ENCODE results near the gene ZFPM1. TPM values are rescaled to one million over a fixed set of nuclear protein-coding genes. Genes with fewer than 3 reads are reported as not detected.

ZFPM1 gene
- total and polyA plus RNA-seq, 4 donors: 0.57 to 9.0 (median 2.8) TPM

DNA sequence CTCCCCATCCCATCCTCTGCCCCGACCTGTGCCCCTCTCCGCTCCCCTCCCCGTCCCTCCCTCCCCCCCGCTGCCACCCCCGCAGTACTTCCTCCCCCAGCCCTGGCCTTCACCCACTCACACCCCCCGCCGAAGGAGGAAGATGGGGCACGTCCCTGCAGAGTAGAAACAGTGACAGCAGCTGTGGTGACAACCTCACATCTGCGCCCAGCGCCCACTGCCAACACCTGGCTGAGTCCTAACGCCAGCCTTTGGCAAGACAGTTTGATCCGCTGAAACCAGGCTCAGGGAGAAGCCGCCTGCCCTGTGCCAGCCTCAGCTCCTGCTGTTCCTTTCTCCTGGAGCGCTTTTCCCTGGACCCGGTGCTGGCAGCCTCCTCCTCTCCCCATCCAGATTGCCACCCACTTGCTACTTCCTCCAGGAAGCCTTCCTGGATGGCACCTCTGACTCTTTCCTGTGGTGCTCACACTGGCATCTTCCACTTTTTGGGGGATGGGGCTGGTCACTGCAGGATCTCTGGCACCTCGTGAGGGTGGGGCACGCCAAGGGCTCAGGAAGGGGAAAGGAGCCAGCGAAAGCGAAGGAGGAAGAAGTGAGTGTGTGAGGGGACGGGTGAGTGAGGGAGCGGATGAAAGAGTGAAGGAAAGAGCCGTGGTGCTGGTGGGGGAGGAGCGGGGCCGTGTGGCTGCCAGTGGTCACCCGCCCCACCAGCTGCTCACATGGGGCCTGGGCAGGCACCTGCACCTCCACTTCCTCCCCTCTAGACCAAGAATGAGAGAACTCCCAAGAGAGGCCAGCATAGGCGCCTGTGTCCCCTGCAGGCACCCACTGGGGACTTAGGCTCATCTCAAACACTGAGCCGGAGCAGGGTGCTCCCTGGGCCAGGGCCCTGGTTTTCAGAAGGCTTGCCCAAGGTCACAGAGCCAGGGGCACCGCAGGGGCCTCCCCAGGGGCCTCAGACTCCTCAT lies 27.0 kb downstream of the ZFPM1 start:
- no peaks in the 10 kb centered on the region for H3K4me1 ChIP-seq (ENCODE audit: control insufficient read depth in 5 of 5, insufficient read depth in 5 of 5, low read length in 5 of 5)
- H3K9me3 ChIP-seq (ENCODE audit: control insufficient read depth in 4 of 4, insufficient read depth in 3 of 4, low read length in 3 of 4): no peaks in the 10 kb centered on the region
- 60 to 74% methylated on average over 22 to 28 of the region's 28 CpGs for WGBS, 2 donors
- no peak overlapping the region for H3K27ac ChIP-seq (ENCODE audit: low read depth in 1 of 2, low read length in 1 of 2)
- DNase-seq (no peak), ATAC-seq (ENCODE audit: insufficient read depth, low FRiP score) (no peak)
- H3K36me3 ChIP-seq (ENCODE audit: control insufficient read depth in 4 of 4, insufficient read depth in 4 of 4, low read length in 4 of 4): no peaks in the 10 kb centered on the region
- no peak overlapping the region for H3K9ac ChIP-seq (ENCODE audit: insufficient read depth in 1 of 2, low read length in 2 of 2)
- H3K27me3 ChIP-seq (ENCODE audit: control insufficient read depth in 3 of 3, insufficient read depth in 3 of 3, low read length in 2 of 3): no peaks in the 10 kb centered on the region
- H3K4me3 ChIP-seq: no peak overlapping the region
- TF ChIP-seq, protein P1, sequence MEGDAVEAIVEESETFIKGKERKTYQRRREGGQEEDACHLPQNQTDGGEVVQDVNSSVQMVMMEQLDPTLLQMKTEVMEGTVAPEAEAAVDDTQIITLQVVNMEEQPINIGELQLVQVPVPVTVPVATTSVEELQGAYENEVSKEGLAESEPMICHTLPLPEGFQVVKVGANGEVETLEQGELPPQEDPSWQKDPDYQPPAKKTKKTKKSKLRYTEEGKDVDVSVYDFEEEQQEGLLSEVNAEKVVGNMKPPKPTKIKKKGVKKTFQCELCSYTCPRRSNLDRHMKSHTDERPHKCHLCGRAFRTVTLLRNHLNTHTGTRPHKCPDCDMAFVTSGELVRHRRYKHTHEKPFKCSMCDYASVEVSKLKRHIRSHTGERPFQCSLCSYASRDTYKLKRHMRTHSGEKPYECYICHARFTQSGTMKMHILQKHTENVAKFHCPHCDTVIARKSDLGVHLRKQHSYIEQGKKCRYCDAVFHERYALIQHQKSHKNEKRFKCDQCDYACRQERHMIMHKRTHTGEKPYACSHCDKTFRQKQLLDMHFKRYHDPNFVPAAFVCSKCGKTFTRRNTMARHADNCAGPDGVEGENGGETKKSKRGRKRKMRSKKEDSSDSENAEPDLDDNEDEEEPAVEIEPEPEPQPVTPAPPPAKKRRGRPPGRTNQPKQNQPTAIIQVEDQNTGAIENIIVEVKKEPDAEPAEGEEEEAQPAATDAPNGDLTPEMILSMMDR (IDR thresholded peaks at IDR 0.05; ENCODE audit: control extremely low read depth, extremely low read depth): no peak

DNA sequence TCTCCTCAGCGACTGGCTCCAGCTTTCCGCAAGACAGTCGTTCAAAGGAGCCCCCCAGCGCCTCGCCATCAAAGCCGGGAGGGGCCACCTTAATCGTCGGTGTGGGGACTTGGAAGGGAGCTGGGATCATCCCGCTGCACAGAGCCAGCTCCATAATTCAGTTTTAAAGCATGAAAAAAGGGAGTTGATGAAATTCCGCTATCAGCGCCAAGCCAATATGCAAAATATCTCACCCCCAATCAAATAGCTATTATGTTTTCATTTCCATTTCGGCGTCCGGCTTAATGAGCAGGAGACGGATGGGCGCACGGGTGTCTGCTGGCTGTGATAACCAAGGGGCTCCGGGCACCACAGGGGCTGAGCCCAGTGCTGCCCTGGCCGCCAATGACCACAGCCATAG lies 27.7 kb downstream of the ZFPM1 start:
- no peak overlapping the region for H3K9ac ChIP-seq (ENCODE audit: insufficient read depth in 1 of 2, low read length in 2 of 2)
- no peaks in the 10 kb centered on the region for H3K9me3 ChIP-seq (ENCODE audit: control insufficient read depth in 4 of 4, insufficient read depth in 3 of 4, low read length in 3 of 4)
- ATAC-seq (ENCODE audit: insufficient read depth, low FRiP score) (no peak), DNase-seq (no peak)
- TF ChIP-seq, protein P1 (IDR thresholded peaks at IDR 0.05; ENCODE audit: control extremely low read depth, extremely low read depth): no peak
- H3K27me3 ChIP-seq (ENCODE audit: control insufficient read depth in 3 of 3, insufficient read depth in 3 of 3, low read length in 2 of 3): no peaks in the 10 kb centered on the region
- H3K36me3 ChIP-seq (ENCODE audit: control insufficient read depth in 4 of 4, insufficient read depth in 4 of 4, low read length in 4 of 4): peaks cover 0 to 1% (median 0%) of the 10 kb centered on the region in 4 donors
- H3K27ac ChIP-seq (ENCODE audit: low read depth in 1 of 2, low read length in 1 of 2): no peak overlapping the region
- H3K4me3 ChIP-seq: no peak overlapping the region
- 84 to 91% methylated on average over 19 of the region's 19 CpGs for whole genome bisulfite sequencing, 2 donors
- no peaks in the 10 kb centered on the region for H3K4me1 ChIP-seq (ENCODE audit: control insufficient read depth in 5 of 5, insufficient read depth in 5 of 5, low read length in 5 of 5)

DNA sequence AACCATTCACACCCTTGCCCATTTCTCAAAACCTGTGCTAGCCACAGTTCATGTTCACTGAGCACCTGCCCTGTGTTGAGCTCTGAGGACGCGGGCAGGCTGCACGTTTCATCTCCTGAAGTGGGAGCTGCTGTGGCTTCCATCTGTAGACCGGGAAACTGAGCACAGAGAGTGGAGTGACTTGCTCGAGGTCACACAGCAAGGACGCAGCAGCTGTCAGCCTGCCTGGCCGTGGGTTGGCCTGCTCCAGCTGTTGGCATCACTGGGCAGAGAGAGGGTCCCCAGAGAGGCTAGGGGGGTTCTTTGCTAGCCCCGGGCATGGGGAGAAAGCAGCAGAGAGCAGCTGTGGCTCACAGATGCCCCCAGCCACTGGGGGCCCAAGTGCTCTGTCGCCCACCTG lies 28.8 kb downstream of the ZFPM1 start:
- ATAC-seq (ENCODE audit: insufficient read depth, low FRiP score): no peak
- WGBS, 2 donors: 88 to 91% methylated on average over 9 of the region's 9 CpGs
- TF ChIP-seq, protein P1 (IDR thresholded peaks at IDR 0.05; ENCODE audit: control extremely low read depth, extremely low read depth): no peak
- no peaks in the 10 kb centered on the region for H3K27me3 ChIP-seq (ENCODE audit: control insufficient read depth in 3 of 3, insufficient read depth in 3 of 3, low read length in 2 of 3)
- H3K4me3 ChIP-seq: no peak overlapping the region
- no peak for DNase-seq
- no peaks in the 10 kb centered on the region for H3K4me1 ChIP-seq (ENCODE audit: control insufficient read depth in 5 of 5, insufficient read depth in 5 of 5, low read length in 5 of 5)
- no peaks in the 10 kb centered on the region for H3K9me3 ChIP-seq (ENCODE audit: control insufficient read depth in 4 of 4, insufficient read depth in 3 of 4, low read length in 3 of 4)
- H3K36me3 ChIP-seq (ENCODE audit: control insufficient read depth in 4 of 4, insufficient read depth in 4 of 4, low read length in 4 of 4): peaks cover 0 to 2% (median 0%) of the 10 kb centered on the region in 4 donors
- H3K27ac ChIP-seq (ENCODE audit: low read depth in 1 of 2, low read length in 1 of 2): no peak overlapping the region
- no peak overlapping the region for H3K9ac ChIP-seq (ENCODE audit: insufficient read depth in 1 of 2, low read length in 2 of 2)

Measured in lung (tissue), 12 donors.